ENCODE data around the gene HLF. TPM values are rescaled to one million over a fixed set of nuclear protein-coding genes. Genes with fewer than 3 reads are reported as not detected.

The HLF gene
- polyA plus RNA-seq, 4 donors = 0.31 to 2.3 (median 0.61) TPM

- no peak for DNase-seq
- Histone ChIP-seq H3K9me3 (ENCODE audit: control insufficient read depth in 2 of 2, insufficient read depth in 1 of 2, low read depth in 1 of 2, low read length in 1 of 2) (no peaks in the 10 kb centered on the region), H3K4me3 (ENCODE audit: low read depth in 1 of 3, low read length in 3 of 3) (no peak overlapping the region), H3K27ac (ENCODE audit: low read depth in 1 of 3, low read length in 2 of 3) (no peak overlapping the region), H3K27me3 (ENCODE audit: control insufficient read depth in 3 of 3, insufficient read depth in 3 of 3, low read length in 3 of 3) (peaks cover 0 to 2% (median 0%) of the 10 kb centered on the region in 3 donors), H3K36me3 (ENCODE audit: control insufficient read depth in 3 of 3, insufficient read depth in 2 of 3, low read depth in 1 of 3, low read length in 3 of 3) (no peaks in the 10 kb centered on the region), H3K4me1 (ENCODE audit: control insufficient read depth in 3 of 3, insufficient read depth in 2 of 3, low read depth in 1 of 3, low read length in 2 of 3) (peaks cover 3 to 21% (median 16%) of the 10 kb centered on the region in 3 donors)
- 94 to 97% (median 96%) methylated on average over 3 of the region's 3 CpGs for WGBS, 3 donors
- FAIRE-seq = no peak
Measured at GRCh38 chr17:55282379-55282702, 17.6 kb downstream of the HLF start.

- WGBS, 3 donors = 61 to 84% (median 70%) methylated on average over 5 of the region's 5 CpGs
- Histone ChIP-seq H3K27ac (ENCODE audit: low read depth in 1 of 3, low read length in 2 of 3) (no peak overlapping the region), H3K4me1 (ENCODE audit: control insufficient read depth in 3 of 3, insufficient read depth in 2 of 3, low read depth in 1 of 3, low read length in 2 of 3) (peaks cover 3 to 25% (median 16%) of the 10 kb centered on the region in 3 donors), H3K9me3 (ENCODE audit: control insufficient read depth in 2 of 2, insufficient read depth in 1 of 2, low read depth in 1 of 2, low read length in 1 of 2) (no peaks in the 10 kb centered on the region), H3K27me3 (ENCODE audit: control insufficient read depth in 3 of 3, insufficient read depth in 3 of 3, low read length in 3 of 3) (peaks cover 0 to 2% (median 0%) of the 10 kb centered on the region in 3 donors), H3K4me3 (ENCODE audit: low read depth in 1 of 3, low read length in 3 of 3) (no peak overlapping the region), H3K36me3 (ENCODE audit: control insufficient read depth in 3 of 3, insufficient read depth in 2 of 3, low read depth in 1 of 3, low read length in 3 of 3) (no peaks in the 10 kb centered on the region)
- no peak for DNase-seq
- no peak for FAIRE-seq
Measured at GRCh38 chr17:55282741-55283140, 18.0 kb downstream of the HLF start.

- Histone ChIP-seq H3K36me3 (ENCODE audit: control insufficient read depth in 3 of 3, insufficient read depth in 2 of 3, low read depth in 1 of 3, low read length in 3 of 3) (no peaks in the 10 kb centered on the region), H3K9me3 (ENCODE audit: control insufficient read depth in 2 of 2, insufficient read depth in 1 of 2, low read depth in 1 of 2, low read length in 1 of 2) (no peaks in the 10 kb centered on the region), H3K4me1 (ENCODE audit: control insufficient read depth in 3 of 3, insufficient read depth in 2 of 3, low read depth in 1 of 3, low read length in 2 of 3) (peaks cover 5 to 27% (median 16%) of the 10 kb centered on the region in 3 donors), H3K27ac (ENCODE audit: low read depth in 1 of 3, low read length in 2 of 3) (peak overlapping the region in 1 of 3 donors; percentile 33), H3K4me3 (ENCODE audit: low read depth in 1 of 3, low read length in 3 of 3) (no peak overlapping the region), H3K27me3 (ENCODE audit: control insufficient read depth in 3 of 3, insufficient read depth in 3 of 3, low read length in 3 of 3) (no peaks in the 10 kb centered on the region)
- DNase-seq (no peak), FAIRE-seq (no peak)
- 89 to 91% (median 90%) methylated on average over 9 of the region's 9 CpGs for WGBS, 3 donors
Measured at GRCh38 chr17:55283256-55283965, 18.7 kb downstream of the HLF start.

- DNase-seq (peak; percentile 55 to 59), FAIRE-seq (no peak)
- 58 to 70% (median 62%) methylated on average over 7 of the region's 7 CpGs for WGBS, 3 donors
- Histone ChIP-seq H3K4me3 (ENCODE audit: low read depth in 1 of 3, low read length in 3 of 3) (no peak overlapping the region), H3K4me1 (ENCODE audit: control insufficient read depth in 3 of 3, insufficient read depth in 2 of 3, low read depth in 1 of 3, low read length in 2 of 3) (peaks cover 5 to 27% (median 16%) of the 10 kb centered on the region in 3 donors), H3K9me3 (ENCODE audit: control insufficient read depth in 2 of 2, insufficient read depth in 1 of 2, low read depth in 1 of 2, low read length in 1 of 2) (no peaks in the 10 kb centered on the region), H3K27me3 (ENCODE audit: control insufficient read depth in 3 of 3, insufficient read depth in 3 of 3, low read length in 3 of 3) (no peaks in the 10 kb centered on the region), H3K27ac (ENCODE audit: low read depth in 1 of 3, low read length in 2 of 3) (peak overlapping the region in 2 of 3 donors; percentile 57 to 88), H3K36me3 (ENCODE audit: control insufficient read depth in 3 of 3, insufficient read depth in 2 of 3, low read depth in 1 of 3, low read length in 3 of 3) (no peaks in the 10 kb centered on the region)
Measured at GRCh38 chr17:55284001-55284884, 19.5 kb downstream of the HLF start.

- no peaks in the 10 kb centered on the region for H3K27me3 ChIP-seq (ENCODE audit: control insufficient read depth in 3 of 3, insufficient read depth in 3 of 3, low read length in 3 of 3)
- peak overlapping the region; percentile 18 to 88 (median 57) for H3K27ac ChIP-seq (ENCODE audit: low read depth in 1 of 3, low read length in 2 of 3)
- H3K4me3 ChIP-seq (ENCODE audit: low read depth in 1 of 3, low read length in 3 of 3) = no peak overlapping the region
- peaks cover 5 to 27% (median 16%) of the 10 kb centered on the region in 3 donors for H3K4me1 ChIP-seq (ENCODE audit: control insufficient read depth in 3 of 3, insufficient read depth in 2 of 3, low read depth in 1 of 3, low read length in 2 of 3)
- 53 to 65% (median 56%) methylated on average over 2 of the region's 2 CpGs for WGBS, 3 donors
- H3K36me3 ChIP-seq (ENCODE audit: control insufficient read depth in 3 of 3, insufficient read depth in 2 of 3, low read depth in 1 of 3, low read length in 3 of 3) = no peaks in the 10 kb centered on the region
- no peak for DNase-seq
- H3K9me3 ChIP-seq (ENCODE audit: control insufficient read depth in 2 of 2, insufficient read depth in 1 of 2, low read depth in 1 of 2, low read length in 1 of 2) = no peaks in the 10 kb centered on the region
- FAIRE-seq = no peak
Measured at GRCh38 chr17:55284944-55285339, 20.2 kb downstream of the HLF start.

GRCh38 chr17:55285340-55286301 lies 20.9 kb downstream of the HLF start:
- H3K4me1 ChIP-seq (ENCODE audit: control insufficient read depth in 3 of 3, insufficient read depth in 2 of 3, low read depth in 1 of 3, low read length in 2 of 3) = peaks cover 5 to 27% (median 16%) of the 10 kb centered on the region in 3 donors
- H3K9me3 ChIP-seq (ENCODE audit: control insufficient read depth in 2 of 2, insufficient read depth in 1 of 2, low read depth in 1 of 2, low read length in 1 of 2) = no peaks in the 10 kb centered on the region
- WGBS, 3 donors = 32 to 47% (median 41%) methylated on average over 11 of the region's 11 CpGs
- FAIRE-seq = no peak
- peak; percentile 65 to 89 for DNase-seq
- peak overlapping the region; percentile 18 to 92 (median 57) for H3K27ac ChIP-seq (ENCODE audit: low read depth in 1 of 3, low read length in 2 of 3)
- no peak overlapping the region for H3K4me3 ChIP-seq (ENCODE audit: low read depth in 1 of 3, low read length in 3 of 3)
- H3K27me3 ChIP-seq (ENCODE audit: control insufficient read depth in 3 of 3, insufficient read depth in 3 of 3, low read length in 3 of 3) = no peaks in the 10 kb centered on the region
- H3K36me3 ChIP-seq (ENCODE audit: control insufficient read depth in 3 of 3, insufficient read depth in 2 of 3, low read depth in 1 of 3, low read length in 3 of 3) = no peaks in the 10 kb centered on the region

- Histone ChIP-seq H3K27ac (ENCODE audit: low read depth in 1 of 3, low read length in 2 of 3) (peak overlapping the region; percentile 9 to 71 (median 27)), H3K4me1 (ENCODE audit: control insufficient read depth in 3 of 3, insufficient read depth in 2 of 3, low read depth in 1 of 3, low read length in 2 of 3) (peaks cover 5 to 27% (median 16%) of the 10 kb centered on the region in 3 donors), H3K27me3 (ENCODE audit: control insufficient read depth in 3 of 3, insufficient read depth in 3 of 3, low read length in 3 of 3) (no peaks in the 10 kb centered on the region), H3K4me3 (ENCODE audit: low read depth in 1 of 3, low read length in 3 of 3) (no peak overlapping the region), H3K9me3 (ENCODE audit: control insufficient read depth in 2 of 2, insufficient read depth in 1 of 2, low read depth in 1 of 2, low read length in 1 of 2) (no peaks in the 10 kb centered on the region), H3K36me3 (ENCODE audit: control insufficient read depth in 3 of 3, insufficient read depth in 2 of 3, low read depth in 1 of 3, low read length in 3 of 3) (no peaks in the 10 kb centered on the region)
- peak; percentile 71 to 94 for DNase-seq
- no peak for FAIRE-seq
- 18 to 51% (median 44%) methylated on average over 3 of the region's 3 CpGs for WGBS, 3 donors
Measured at GRCh38 chr17:55286681-55287589, 22.2 kb downstream of the HLF start.
